ENCODE results near the gene MIER2. TPM values are rescaled to one million over a fixed set of nuclear protein-coding genes. Genes with fewer than 3 reads are reported as not detected.

Gene MIER2
- polyA plus RNA-seq, 1 of the 3 experiments (the other 2 are of a cell fraction), result 15.9 TPM

DNA sequence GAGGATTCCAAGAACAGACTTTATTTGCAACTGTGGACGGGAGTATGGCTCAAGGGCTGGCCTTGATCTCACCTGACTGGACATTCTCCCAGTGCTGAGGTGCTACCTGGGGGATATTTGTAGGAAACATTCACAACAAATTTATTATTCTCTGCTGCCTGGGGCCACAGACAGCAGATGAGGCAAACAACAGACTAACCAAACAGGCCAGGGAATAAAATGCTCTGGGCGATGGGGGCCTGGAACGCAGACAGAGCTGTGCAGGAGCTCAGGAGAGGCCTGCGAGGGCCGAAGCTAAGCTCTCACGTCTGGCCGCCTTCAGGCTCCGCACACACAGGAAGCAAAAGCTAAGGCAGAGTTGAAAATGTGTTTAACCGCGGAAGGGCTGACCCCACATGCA lies 61.2 kb downstream of the MIER2 start:
- DNase-seq, result peak; percentile 33
- Histone ChIP-seq H4K20me1 (ENCODE audit: insufficient read depth) (no peaks in the 10 kb centered on the region), H3K79me2 (ENCODE audit: insufficient read depth) (no peaks in the 10 kb centered on the region), H3F3A (replicated peaks; ENCODE audit: insufficient read depth) (no peaks in the 10 kb centered on the region), H3K9me3 (no peaks in the 10 kb centered on the region), H3K27ac (ENCODE audit: low read depth in 2 of 2, low read length in 1 of 2) (no peak overlapping the region), H3K9me2 (no peaks in the 10 kb centered on the region), H3K9ac (no peak overlapping the region), H3K4me1 (ENCODE audit: control insufficient read depth in 1 of 2, insufficient read depth in 2 of 2, low read depth in 1 of 2, low read length in 1 of 2) (no peaks in the 10 kb centered on the region), H3K4me2 (no peak overlapping the region), H3K36me3 (replicated peaks in 1 of 2; ENCODE audit: control insufficient read depth in 1 of 2, insufficient read depth in 2 of 2, low read length in 1 of 2) (no peaks in the 10 kb centered on the region), H3K4me3 (ENCODE audit: low read depth in 2 of 2, low read length in 1 of 2) (no peak overlapping the region), H3K27me3 (ENCODE audit: insufficient read depth) (no peaks in the 10 kb centered on the region), H2AFZ (ENCODE audit: low read depth) (no peak overlapping the region)
- 94% methylated on average over 10 of the region's 10 CpGs for WGBS (ENCODE audit: low lambda C conversion rate)
- ChIA-PET CTCF (interaction anchor here (1.0 kb wide), 1 partner anchor 14 kb away, joined by 3 read pairs; no protein-coding TSS in a partner anchor), POLR2A (no interaction called here)
- no peak for TF ChIP-seq RFX5 (IDR thresholded peaks at IDR 0.05; ENCODE audit: low read length)
- no peak for TF ChIP-seq ELF1 (IDR thresholded peaks at IDR 0.05)
- no peak for TF ChIP-seq NRF1 (IDR thresholded peaks at IDR 0.05; ENCODE audit: low read depth, low read length)
- no peak for TF ChIP-seq FOXJ3 (CRISPR knock-in tag; IDR thresholded peaks at IDR 0.05)
- no peak for TF ChIP-seq YY1 (IDR thresholded peaks at IDR 0.05; ENCODE audit: low read depth)
- no peak for TF ChIP-seq JUND (IDR thresholded peaks at IDR 0.05)
- TF ChIP-seq, protein P1, sequence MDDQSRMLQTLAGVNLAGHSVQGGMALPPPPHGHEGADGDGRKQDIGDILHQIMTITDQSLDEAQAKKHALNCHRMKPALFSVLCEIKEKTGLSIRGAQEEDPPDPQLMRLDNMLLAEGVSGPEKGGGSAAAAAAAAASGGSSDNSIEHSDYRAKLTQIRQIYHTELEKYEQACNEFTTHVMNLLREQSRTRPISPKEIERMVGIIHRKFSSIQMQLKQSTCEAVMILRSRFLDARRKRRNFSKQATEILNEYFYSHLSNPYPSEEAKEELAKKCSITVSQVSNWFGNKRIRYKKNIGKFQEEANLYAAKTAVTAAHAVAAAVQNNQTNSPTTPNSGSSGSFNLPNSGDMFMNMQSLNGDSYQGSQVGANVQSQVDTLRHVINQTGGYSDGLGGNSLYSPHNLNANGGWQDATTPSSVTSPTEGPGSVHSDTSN (IDR thresholded peaks at IDR 0.05), result no peak
- TF ChIP-seq TAF1 (IDR thresholded peaks at IDR 0.05; ENCODE audit: borderline replicate concordance, low read depth, low read length), result no peak
- TF ChIP-seq RCOR1 (IDR thresholded peaks at IDR 0.05; ENCODE audit: low read length), result no peak
- TF ChIP-seq TEAD4 (IDR thresholded peaks at IDR 0.05; ENCODE audit: borderline replicate concordance, insufficient read depth), result no peak
- TF ChIP-seq GABPA (IDR thresholded peaks at IDR 0.05; ENCODE audit: low read depth), result no peak
- TF ChIP-seq MEF2A (IDR thresholded peaks at IDR 0.05; ENCODE audit: borderline replicate concordance, low read depth), result no peak
- TF ChIP-seq, protein P2, sequence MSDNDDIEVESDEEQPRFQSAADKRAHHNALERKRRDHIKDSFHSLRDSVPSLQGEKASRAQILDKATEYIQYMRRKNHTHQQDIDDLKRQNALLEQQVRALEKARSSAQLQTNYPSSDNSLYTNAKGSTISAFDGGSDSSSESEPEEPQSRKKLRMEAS (IDR thresholded peaks at IDR 0.05; ENCODE audit: low read depth), result no peak
- TF ChIP-seq NFIC (IDR thresholded peaks at IDR 0.05; ENCODE audit: borderline replicate concordance), result no peak
- TF ChIP-seq MXI1 (IDR thresholded peaks at IDR 0.05; ENCODE audit: low read depth, low read length), result no peak
- no peak for TF ChIP-seq GATA2 (CRISPR knock-in tag; IDR thresholded peaks at IDR 0.05)

DNA sequence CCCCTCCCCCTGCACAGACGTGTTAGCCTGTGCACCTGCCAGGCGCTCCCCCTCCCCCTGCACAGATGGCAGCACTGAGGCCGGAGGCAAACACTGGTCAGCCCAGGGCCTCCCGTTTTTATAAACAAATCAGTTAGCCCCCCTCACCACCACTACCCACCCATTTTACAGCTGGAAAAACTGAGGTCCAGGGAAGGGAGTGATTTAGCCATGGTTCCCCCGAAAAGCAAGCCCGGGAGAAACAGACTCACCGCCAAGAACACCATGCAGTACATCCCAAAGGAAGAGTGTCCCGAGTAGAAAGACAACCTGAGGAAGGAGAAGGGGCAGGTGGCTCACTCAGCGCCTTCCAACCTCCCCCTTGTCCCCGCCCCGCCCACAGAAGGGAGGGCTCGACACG lies 62.1 kb downstream of the MIER2 start:
- no peak for TF ChIP-seq RAD21 (IDR thresholded peaks at IDR 0.05; ENCODE audit: low read length)
- Histone ChIP-seq H3K4me3 (ENCODE audit: low read depth in 2 of 2, low read length in 1 of 2) (no peak overlapping the region), H3K9me3 (no peaks in the 10 kb centered on the region), H2AFZ (ENCODE audit: low read depth) (no peak overlapping the region), H3K4me1 (ENCODE audit: control insufficient read depth in 1 of 2, insufficient read depth in 2 of 2, low read depth in 1 of 2, low read length in 1 of 2) (no peaks in the 10 kb centered on the region), H4K20me1 (ENCODE audit: insufficient read depth) (no peaks in the 10 kb centered on the region), H3K79me2 (ENCODE audit: insufficient read depth) (no peaks in the 10 kb centered on the region), H3F3A (replicated peaks; ENCODE audit: insufficient read depth) (no peaks in the 10 kb centered on the region), H3K4me2 (no peak overlapping the region), H3K36me3 (replicated peaks in 1 of 2; ENCODE audit: control insufficient read depth in 1 of 2, insufficient read depth in 2 of 2, low read length in 1 of 2) (no peaks in the 10 kb centered on the region), H3K9ac (no peak overlapping the region), H3K27me3 (ENCODE audit: insufficient read depth) (no peaks in the 10 kb centered on the region), H3K27ac (ENCODE audit: low read depth in 2 of 2, low read length in 1 of 2) (no peak overlapping the region), H3K9me2 (no peaks in the 10 kb centered on the region)
- no peak for DNase-seq
- WGBS (ENCODE audit: low lambda C conversion rate), result 77% methylated on average over 11 of the region's 13 CpGs
- CTCF ChIA-PET, result no interaction called here
- POLR2A ChIA-PET, result no interaction called here
